GM12878 (cell line): ENCODE data around the gene EYS. TPM values are rescaled to one million over a fixed set of nuclear protein-coding genes. Genes with fewer than 3 reads are reported as not detected.

Experiments used
- ATAC-seq: fragments of 200-7000 bp; cut with Tn5 transposase; 3 replicates; pipeline ENCODE4 v1.9.1; 2020; ENCODE audit warnings: mild to moderate bottlenecking, moderate library complexity
- BruUV-seq: library from RNA; stranded (reverse); fragments of 400-500 nt; replicated peaks from 2 replicates; lab custom pipeline; 2021; lab: Mats Ljungman, UMichigan
- CTCF ChIA-PET: fragments of 300-600 bp; sonication (Branson Sonifier 250); formaldehyde crosslinking; extraction: SDS; loops from one replicate; lab custom pipeline; 2021; ENCODE audit warnings: inconsistent platforms; lab: Yijun Ruan, JAX
- POLR2A ChIA-PET: fragments of 350-600 bp; formaldehyde crosslinking; extraction: SDS; loops from one replicate; lab custom pipeline; 2021; ENCODE audit warnings: inconsistent platforms; lab: Charles Lee
- RAD21 ChIA-PET: fragments of 300-600 bp; sonication (Branson Sonifier 250); formaldehyde crosslinking; loops from one replicate; lab custom pipeline; 2023; ENCODE audit warnings: antibody characterized with exemption; ENCODE audit not compliant: unreplicated experiment; lab: Charles Lee
- SMC1A ChIA-PET: fragments of 300-600 bp; sonication (Branson Sonifier 250); formaldehyde crosslinking; loops from one replicate; lab custom pipeline; 2023; ENCODE audit not compliant: unreplicated experiment, uncharacterized antibody; lab: Charles Lee
- DNase-seq: peaks from one replicate; pipeline ENCODE4 v3.0.0-alpha.2; 2011; ENCODE audit warnings: low read depth, low spot score
- FAIRE-seq: peaks from 3 replicates; lab custom pipeline; 2011; peaks lifted over from hg19 to GRCh38; lab: Jason Lieb, UNC
- H2AFZ ChIP-seq: 2 replicates; pipeline ENCODE4 v1.6.0; 2011; ENCODE audit warnings: low read depth, low read length, control low read depth; ENCODE audit not compliant: control insufficient read depth
- H3K27ac ChIP-seq: 2 replicates; pipeline ENCODE4 v1.5.1; 2011; ENCODE audit warnings: control low read depth; ENCODE audit not compliant: control insufficient read depth, insufficient read depth
- H3K27me3 ChIP-seq, 2 experiments: replicated peaks in 1 of 2; 2 replicates each; pipeline versions ENCODE4 v1.6.0 to v1.6.1; 2011; ENCODE audit warnings: low read length in 1 of 2; ENCODE audit not compliant: control insufficient read depth in 2 of 2, insufficient read depth in 2 of 2
- H3K36me3 ChIP-seq, 2 experiments: 2 replicates each; pipeline ENCODE4 v1.5.1; 2011; ENCODE audit warnings: low read length in 1 of 2; ENCODE audit not compliant: control insufficient read depth in 2 of 2, insufficient read depth in 2 of 2
- H3K4me1 ChIP-seq: 2 replicates; pipeline ENCODE4 v1.6.1; 2011; ENCODE audit warnings: mild to moderate bottlenecking, low read length, moderate library complexity, mixed read lengths; ENCODE audit not compliant: control insufficient read depth, insufficient read depth
- H3K4me2 ChIP-seq: 2 replicates; pipeline ENCODE4 v1.6.0; 2011; ENCODE audit warnings: control low read depth; ENCODE audit not compliant: control insufficient read depth, insufficient read depth
- H3K4me3 ChIP-seq: fragments of 200-600 bp; sonication (generic); 2 replicates; pipeline ENCODE4 v1.5.1; 2016
- H3K79me2 ChIP-seq: 2 replicates; pipeline ENCODE4 v1.6.0; 2011; ENCODE audit warnings: low read length; ENCODE audit not compliant: control insufficient read depth, insufficient read depth
- H3K9ac ChIP-seq: 2 replicates; pipeline ENCODE4 v1.8.0; 2011; ENCODE audit warnings: low read length, control low read depth, mixed read lengths; ENCODE audit not compliant: control insufficient read depth, insufficient read depth
- H3K9me3 ChIP-seq: replicated peaks from 3 replicates; pipeline ENCODE4 v1.5.1; 2011; ENCODE audit warnings: mild to moderate bottlenecking, low read length; ENCODE audit not compliant: control insufficient read depth, insufficient read depth
- H4K20me1 ChIP-seq: 2 replicates; pipeline ENCODE4 v1.6.0; 2011; ENCODE audit not compliant: control insufficient read depth, insufficient read depth
- ETV6 ChIP-seq, 2 experiments: fragments of 450-650 bp in 1 of 2; IDR thresholded peaks in 1 of 2; conservative IDR thresholded peaks in 1 of 2; 2 replicates each; pipeline ENCODE4 v1.6.1; 2014; ENCODE audit warnings: antibody characterized with exemption in 1 of 2, borderline replicate concordance in 1 of 2, low read depth in 1 of 2, mild to moderate bottlenecking in 1 of 2, moderate library complexity in 1 of 2
- HDGF ChIP-seq: fragments of 450-650 bp; IDR thresholded peaks from 2 replicates; pipeline ENCODE4 v1.6.1; 2016; ENCODE audit warnings: antibody characterized with exemption
- RAD51 ChIP-seq: fragments of 450-650 bp; IDR thresholded peaks from 2 replicates; pipeline ENCODE4 v1.6.1; 2016; ENCODE audit warnings: moderate library complexity, mild to moderate bottlenecking, inconsistent platforms
- SRF ChIP-seq, 2 experiments: IDR thresholded peaks; 2 replicates each; pipeline ENCODE4 v1.6.1; 2011; ENCODE audit warnings: low read depth in 2 of 2, low read length in 2 of 2, mild to moderate bottlenecking in 1 of 2, moderate library complexity in 1 of 2
- WGBS: methylation state at CpG from one replicate; pipeline ENCODE4 v1.1.6; 2016; ENCODE audit warnings: low lambda C conversion rate; ENCODE audit not compliant: insufficient replicate concordance, insufficient coverage; ENCODE audit errors: missing lambda C conversion rate; 5-methylcytosine and 5-hydroxymethylcytosine counted together
- in situ Hi-C: fragments of 300-500 bp; cut with MboI; formaldehyde crosslinking; loops from 9 replicates; pipeline ENCODE4 v1.14.3; 2018; ENCODE audit warnings: mixed read lengths
- intact Hi-C: fragments of 100-400 bp; cut with micrococcal nuclease; formaldehyde crosslinking; loops from one replicate; pipeline ENCODE4 v1.14.2; 2022; ENCODE audit not compliant: unreplicated experiment
- polyA plus RNA-seq, 11 experiments: library from polyadenylated mRNA; depleted of rRNA in 4 of 11; unstranded in 6 of 11; stranded (reverse) in 5 of 11; fragments of >200 nt; fragmentation: Nextera tagmentation in 4 of 11; fragmentation: Illumina TruSeq in 1 of 11; extraction: Ambion mirVana in 4 of 11; extraction: Trizol in 1 of 11; gene quantifications; 1 replicate in 1 of 11; 2 replicates in 10 of 11; pipeline versions ENCODE4 v1.2.1 to v1.2.3, GENCODE V29; 2011 to 2016; ENCODE audit warnings: inconsistent platforms in 2 of 11, missing spikeins in 2 of 11, low read depth in 1 of 11
- total RNA-seq, 4 experiments: library from RNA; depleted of rRNA in 3 of 4; stranded (reverse); fragments of >200 nt in 3 of 4; fragmentation: Illumina TruSeq in 1 of 4; extraction: Trizol in 1 of 4; gene quantifications; 2 replicates each; pipeline versions ENCODE4 v1.2.1 to v1.2.3, GENCODE V29; 2013 to 2021
- TF ChIP-seq, protein P1 (sequence below): IDR thresholded peaks from 2 replicates; pipeline ENCODE4 v1.6.1; 2011; ENCODE audit warnings: low read depth, low read length, improper control_type of control experiment, borderline replicate concordance

Gene EYS
- total and polyA plus RNA-seq, 10 of the 15 experiments (the other 5 are each of a cell fraction or from before 2014, with no cell fraction given) = under 0.01 to 0.14 (median 0.02) TPM; not detected in 1

- no peaks in the 10 kb centered on the region for H3K4me1 ChIP-seq
- 2% methylated on average over 2 of the region's 2 CpGs for WGBS
- no peaks in the 10 kb centered on the region for H3K36me3 ChIP-seq
- H3K27me3 ChIP-seq = no peaks in the 10 kb centered on the region
- H2AFZ ChIP-seq = no peak overlapping the region
- no peaks in the 10 kb centered on the region for H4K20me1 ChIP-seq
- CTCF ChIA-PET = interaction anchor here (1.5 kb wide), 1 partner anchor 290 kb away, joined by 4 read pairs; no protein-coding TSS in a partner anchor
- no peak for ATAC-seq
- no peak for DNase-seq
- in situ Hi-C loops (no loop called here), intact Hi-C loops (loop anchor here (5.0 kb wide), 1 partner anchor 81 kb away; no protein-coding TSS in a partner anchor)
- H3K9me3 ChIP-seq = no peaks in the 10 kb centered on the region
- H3K4me3 ChIP-seq = no peak overlapping the region
- no peak overlapping the region for H3K27ac ChIP-seq
- no peak overlapping the region for H3K4me2 ChIP-seq
- no TSS peak for BruUV-seq
- TF ChIP-seq RAD51 = no peak
- TF ChIP-seq ETV6 (conservative IDR thresholded peaks at IDR 0.05 in 1 of 2, IDR thresholded peaks at IDR 0.05 in 1 of 2; ENCODE audit: borderline replicate concordance in 1 of 2, low read depth in 1 of 2) = no peak
- POLR2A ChIA-PET = no interaction called here
- FAIRE-seq = no peak
- RAD21 ChIA-PET = interaction anchor here (1.7 kb wide), 1 partner anchor 290 kb away, joined by 5 read pairs; no protein-coding TSS in a partner anchor
- no peak overlapping the region for H3K9ac ChIP-seq
- SMC1A ChIA-PET = interaction anchor here (0.7 kb wide), 1 partner anchor 233 kb away, joined by 3 read pairs; no protein-coding TSS in a partner anchor
- no peaks in the 10 kb centered on the region for H3K79me2 ChIP-seq
Observed at GRCh38 chr6:64041373-64041772, 1665.7 kb downstream of the EYS start.

GRCh38 chr6:64040113-64040512 is 1666.9 kb downstream of the EYS start:
- BruUV-seq = no TSS peak
- H3K36me3 ChIP-seq = no peaks in the 10 kb centered on the region
- 0% methylated on average over 1 of the region's 1 CpG for WGBS
- in situ Hi-C loops = no loop called here
- H2AFZ ChIP-seq = no peak overlapping the region
- CTCF ChIA-PET = interaction anchor here (1.5 kb wide), 1 partner anchor 291 kb away, joined by 4 read pairs; no protein-coding TSS in a partner anchor
- intact Hi-C loops = loop anchor here (5.0 kb wide), 1 partner anchor 82 kb away; no protein-coding TSS in a partner anchor
- RAD21 ChIA-PET = interaction anchor here (0.8 to 1.7 kb wide), 2 partner anchors 15 to 291 kb away, joined by 3 to 5 read pairs; no protein-coding TSS in a partner anchor
- POLR2A ChIA-PET = no interaction called here
- H3K4me1 ChIP-seq = no peaks in the 10 kb centered on the region
- H3K27me3 ChIP-seq = no peaks in the 10 kb centered on the region
- H3K27ac ChIP-seq = no peak overlapping the region
- no peaks in the 10 kb centered on the region for H3K9me3 ChIP-seq
- FAIRE-seq (no peak), ATAC-seq (no peak), DNase-seq (no peak)
- SMC1A ChIA-PET = interaction anchor here (1.6 kb wide), 1 partner anchor 291 kb away, joined by 6 read pairs; no protein-coding TSS in a partner anchor
- H3K4me3 ChIP-seq = no peak overlapping the region
- no peaks in the 10 kb centered on the region for H4K20me1 ChIP-seq
- TF ChIP-seq SRF (IDR thresholded peaks at IDR 0.05; ENCODE audit: low read depth in 2 of 2, low read length in 2 of 2) (no peak), HDGF (no peak)
- TF ChIP-seq, protein P1, sequence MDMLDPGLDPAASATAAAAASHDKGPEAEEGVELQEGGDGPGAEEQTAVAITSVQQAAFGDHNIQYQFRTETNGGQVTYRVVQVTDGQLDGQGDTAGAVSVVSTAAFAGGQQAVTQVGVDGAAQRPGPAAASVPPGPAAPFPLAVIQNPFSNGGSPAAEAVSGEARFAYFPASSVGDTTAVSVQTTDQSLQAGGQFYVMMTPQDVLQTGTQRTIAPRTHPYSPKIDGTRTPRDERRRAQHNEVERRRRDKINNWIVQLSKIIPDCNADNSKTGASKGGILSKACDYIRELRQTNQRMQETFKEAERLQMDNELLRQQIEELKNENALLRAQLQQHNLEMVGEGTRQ = no peak
- H3K79me2 ChIP-seq = no peaks in the 10 kb centered on the region
- no peak overlapping the region for H3K4me2 ChIP-seq
- no peak overlapping the region for H3K9ac ChIP-seq
